ENCODE results near the gene CENPB. TPM values are rescaled to one million over a fixed set of nuclear protein-coding genes. Genes with fewer than 3 reads are reported as not detected.
"Not testable (repeated sequence)": the region's sequence is repeated elsewhere in the genome, so short reads cannot be mapped to it uniquely, and the experiment has no call there.

The CENPB gene, protein sequence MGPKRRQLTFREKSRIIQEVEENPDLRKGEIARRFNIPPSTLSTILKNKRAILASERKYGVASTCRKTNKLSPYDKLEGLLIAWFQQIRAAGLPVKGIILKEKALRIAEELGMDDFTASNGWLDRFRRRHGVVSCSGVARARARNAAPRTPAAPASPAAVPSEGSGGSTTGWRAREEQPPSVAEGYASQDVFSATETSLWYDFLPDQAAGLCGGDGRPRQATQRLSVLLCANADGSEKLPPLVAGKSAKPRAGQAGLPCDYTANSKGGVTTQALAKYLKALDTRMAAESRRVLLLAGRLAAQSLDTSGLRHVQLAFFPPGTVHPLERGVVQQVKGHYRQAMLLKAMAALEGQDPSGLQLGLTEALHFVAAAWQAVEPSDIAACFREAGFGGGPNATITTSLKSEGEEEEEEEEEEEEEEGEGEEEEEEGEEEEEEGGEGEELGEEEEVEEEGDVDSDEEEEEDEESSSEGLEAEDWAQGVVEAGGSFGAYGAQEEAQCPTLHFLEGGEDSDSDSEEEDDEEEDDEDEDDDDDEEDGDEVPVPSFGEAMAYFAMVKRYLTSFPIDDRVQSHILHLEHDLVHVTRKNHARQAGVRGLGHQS
- 10 to 100 TPM; 38.3 to 55.7 (median 43.3) TPM for polyA plus RNA-seq (ENCODE audit: insufficient read length in 4 of 4)

DNA sequence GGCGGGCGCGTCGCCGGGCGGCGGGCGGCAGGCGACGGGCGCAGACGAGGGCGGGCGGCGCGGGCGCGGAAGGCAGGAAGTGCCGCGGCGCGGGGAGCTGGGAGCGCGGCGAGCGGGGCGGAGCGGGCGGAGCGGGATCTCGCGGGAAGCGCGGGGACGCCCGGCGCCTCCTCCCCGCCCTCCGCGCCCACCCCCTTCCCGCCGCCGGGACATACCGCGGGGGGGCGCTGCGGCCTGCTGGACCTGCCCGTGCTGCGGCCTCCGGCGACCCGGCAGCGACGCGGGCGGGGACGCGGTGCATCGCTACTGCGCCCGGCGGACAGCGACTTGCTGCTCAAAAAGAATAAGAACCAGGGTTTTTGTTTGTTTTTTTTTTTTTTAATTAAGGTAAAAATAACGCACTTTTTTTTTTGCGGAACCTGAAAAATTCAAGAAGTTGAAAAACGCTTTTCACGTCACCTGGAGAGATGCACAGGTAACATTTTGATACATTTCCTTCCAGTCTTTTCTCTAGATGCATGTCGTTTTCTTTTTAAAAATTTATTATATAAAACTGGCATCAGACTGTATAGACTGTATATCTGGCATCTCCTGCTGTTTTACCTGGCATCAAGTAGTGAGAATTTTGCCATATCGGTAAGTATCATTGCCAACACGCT, at the start of gene CENPB:
TSS of gene CENPB (minus strand) at position 76 of the 659 bp plus-strand sequence. CDS start 257 bp downstream, outside the sequence.
- peak in 1 of 4 donors; percentile 79 for DNase-seq (ENCODE audit: low read depth in 4 of 4, low spot score in 2 of 4)

DNA sequence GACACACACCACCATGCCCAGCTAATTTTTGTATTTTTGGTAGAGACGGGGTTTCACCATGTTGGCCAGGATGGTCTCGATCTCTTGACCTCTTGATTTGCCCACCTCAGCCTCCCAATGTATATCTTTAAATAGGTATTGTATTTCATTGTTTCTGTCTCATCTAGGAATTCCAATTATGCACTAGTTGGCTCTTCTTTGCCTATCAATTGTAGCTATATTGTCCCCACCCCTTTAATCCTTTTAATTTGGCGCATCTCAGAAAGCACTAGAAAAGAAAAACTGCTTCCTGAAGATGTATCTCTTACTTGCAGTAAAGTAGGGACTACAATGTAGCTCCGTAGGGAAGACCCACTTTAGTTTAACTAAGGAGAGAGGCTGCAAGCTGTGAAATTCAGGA, 49.6 kb upstream of the CENPB start:
- DNase-seq (ENCODE audit: low read depth in 4 of 4, low spot score in 2 of 4) = no peak

DNA sequence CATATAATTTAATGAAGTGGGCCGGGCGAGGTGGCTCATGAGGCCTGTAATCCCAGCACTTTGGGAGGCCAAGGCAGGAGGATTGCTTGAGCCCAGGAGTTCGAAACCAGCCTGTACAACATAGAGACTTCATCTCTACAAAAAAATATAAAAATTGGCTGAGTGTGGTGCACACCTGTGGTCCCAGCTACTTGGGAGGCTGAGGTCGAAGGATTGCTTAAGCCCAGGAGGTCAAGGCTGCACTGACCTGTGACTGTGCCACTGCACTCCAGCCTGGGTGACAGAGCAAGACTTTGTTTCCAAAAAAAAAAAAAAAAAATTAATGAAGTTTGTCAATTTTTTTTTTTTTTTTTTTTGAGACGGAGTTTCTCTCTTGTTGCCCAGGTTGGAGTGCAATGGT, 43.4 kb upstream of the CENPB start:
- DNase-seq (ENCODE audit: low read depth in 4 of 4, low spot score in 2 of 4) = not testable (repeated sequence)

DNA sequence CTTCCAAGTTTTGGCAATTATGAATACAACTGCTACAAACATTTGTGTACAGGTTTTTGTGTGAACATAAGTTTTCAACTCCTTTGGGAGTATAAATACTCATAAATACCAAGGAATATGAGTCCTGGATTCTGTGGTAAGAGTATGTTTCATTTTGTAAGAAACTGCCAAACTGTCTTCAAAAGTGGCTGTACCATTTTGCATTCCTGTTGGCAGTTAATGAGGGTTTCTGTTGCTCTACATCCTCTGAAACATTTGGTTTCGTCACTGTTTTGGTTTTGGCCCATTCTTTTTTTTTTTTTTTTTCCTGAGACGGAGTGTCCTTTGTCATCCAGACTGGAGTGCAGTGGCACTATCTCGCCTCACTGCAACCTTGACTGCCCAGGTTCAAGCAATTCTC, 42.3 kb upstream of the CENPB start:
- DNase-seq (ENCODE audit: low read depth in 4 of 4, low spot score in 2 of 4) = no peak

DNA sequence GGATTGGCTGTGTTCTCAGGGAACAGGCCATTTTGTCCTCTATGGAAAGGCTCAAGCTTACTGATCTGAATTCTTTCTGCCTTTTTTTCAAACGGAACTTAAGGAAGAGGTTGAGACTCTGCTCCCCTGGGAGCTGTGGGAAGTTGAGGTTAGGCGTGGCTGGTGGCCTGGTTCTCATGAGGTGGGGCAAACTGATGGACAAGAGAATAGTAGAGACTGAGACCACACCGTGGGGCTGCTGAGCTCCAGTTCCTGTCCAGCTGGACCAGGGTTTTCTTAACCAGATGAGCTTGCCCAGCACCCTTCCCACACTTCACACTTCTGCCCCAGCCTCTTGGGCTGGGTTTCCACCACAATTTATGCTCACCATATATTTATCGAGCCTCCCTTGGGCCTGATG, 39.9 kb upstream of the CENPB start:
- no peak for DNase-seq (ENCODE audit: low read depth in 4 of 4, low spot score in 2 of 4)

DNA sequence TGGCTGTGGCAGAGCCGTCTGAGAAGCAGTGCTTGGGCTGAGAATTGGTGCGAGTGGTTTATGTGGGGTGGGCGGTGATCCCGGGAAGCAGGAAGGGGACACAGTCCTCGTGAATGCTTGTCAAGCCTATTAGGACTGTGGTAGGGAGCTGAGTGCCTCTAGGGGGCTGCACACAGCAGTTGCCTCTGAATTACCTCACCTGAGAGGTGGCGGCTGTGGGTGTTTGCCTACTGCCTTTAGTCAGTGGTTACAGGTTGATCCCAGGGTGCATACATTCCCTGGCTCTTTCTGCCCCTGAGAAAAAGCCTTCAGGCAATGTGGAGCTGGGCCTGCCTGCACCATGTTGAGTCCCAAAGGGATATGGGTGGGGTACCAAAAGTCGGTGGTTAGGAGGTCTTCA, 39.0 kb upstream of the CENPB start:
- DNase-seq (ENCODE audit: low read depth in 4 of 4, low spot score in 2 of 4) = no peak

DNA sequence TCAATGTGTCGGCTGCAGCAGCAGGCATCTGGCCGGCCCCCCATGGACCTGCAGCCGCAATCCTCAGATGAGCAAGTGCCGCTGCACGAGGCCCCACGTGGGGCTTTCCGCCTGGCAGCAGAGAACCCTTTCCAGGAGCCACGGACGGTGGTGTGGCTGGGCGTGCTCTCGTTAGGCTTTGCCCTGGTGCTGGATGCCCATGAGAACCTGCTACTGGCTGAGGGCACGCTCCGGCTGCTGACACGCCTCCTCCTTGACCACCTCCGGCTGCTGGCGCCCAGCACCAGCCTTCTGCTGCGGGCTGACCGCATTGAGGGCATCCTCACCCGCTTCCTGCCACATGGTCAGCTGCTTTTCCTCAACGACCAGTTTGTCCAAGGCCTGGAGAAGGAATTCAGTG, 37.3 kb upstream of the CENPB start:
- DNase-seq (ENCODE audit: low read depth in 4 of 4, low spot score in 2 of 4) = no peak

DNA sequence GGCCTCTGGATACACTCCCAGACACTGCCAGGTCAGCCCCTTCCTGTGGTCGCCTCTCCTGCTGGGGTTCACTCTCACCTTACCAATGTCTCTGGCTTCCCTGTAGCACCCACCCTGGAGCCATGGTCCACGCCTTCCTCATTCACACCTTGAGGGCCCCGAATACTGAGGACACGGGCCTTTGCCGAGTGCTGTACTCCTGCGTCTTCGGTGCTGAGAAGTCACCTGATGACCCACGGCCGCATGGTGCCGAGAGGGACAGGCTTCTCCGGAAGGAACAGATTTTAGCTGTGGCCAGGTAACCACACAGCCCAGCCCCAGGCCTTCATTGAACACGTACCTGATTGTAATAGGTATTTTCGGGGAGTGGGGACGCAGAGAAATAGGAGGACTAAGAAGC, 35.5 kb upstream of the CENPB start:
- no peak for DNase-seq (ENCODE audit: low read depth in 4 of 4, low spot score in 2 of 4)

DNA sequence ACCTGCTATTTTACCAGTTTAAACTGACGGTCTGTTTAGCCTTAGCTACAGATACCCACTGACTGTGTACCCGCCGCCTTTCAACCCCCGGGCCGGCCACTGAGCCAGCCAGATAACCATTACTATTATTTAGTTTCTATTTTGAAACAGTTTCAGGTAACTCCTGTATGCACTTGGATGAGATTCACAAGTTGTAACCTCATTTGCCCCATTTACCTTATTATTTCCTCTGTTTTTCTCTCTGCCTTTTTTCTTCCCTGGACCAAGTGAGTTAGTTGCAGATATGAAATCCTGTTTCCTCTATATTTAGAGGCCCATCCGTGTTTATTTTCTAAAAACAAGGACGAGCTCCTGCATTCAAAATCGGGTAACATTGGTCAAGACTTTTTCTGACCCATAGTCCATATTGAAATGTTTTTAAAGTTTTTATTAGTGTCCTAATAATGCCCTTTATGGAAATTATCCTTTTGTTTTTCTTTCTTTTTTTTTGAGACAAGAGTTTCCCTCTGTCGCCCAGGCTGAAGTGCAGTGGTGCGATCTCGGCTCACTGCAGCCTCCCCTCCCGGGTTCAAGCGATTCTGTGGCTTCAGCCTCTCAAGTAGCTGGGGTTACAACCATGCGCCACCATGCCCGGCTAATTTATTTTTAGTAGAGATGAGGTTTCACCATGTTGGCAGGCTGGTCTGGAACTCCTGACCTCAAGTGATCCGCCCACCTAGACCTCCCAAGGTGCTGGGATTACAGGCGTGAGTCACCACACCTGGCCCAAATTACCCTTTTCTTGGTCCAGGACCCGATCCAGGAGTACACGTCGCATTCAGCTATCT, 34.6 kb upstream of the CENPB start:
- no peak for DNase-seq (ENCODE audit: low read depth in 4 of 4, low spot score in 2 of 4)

DNA sequence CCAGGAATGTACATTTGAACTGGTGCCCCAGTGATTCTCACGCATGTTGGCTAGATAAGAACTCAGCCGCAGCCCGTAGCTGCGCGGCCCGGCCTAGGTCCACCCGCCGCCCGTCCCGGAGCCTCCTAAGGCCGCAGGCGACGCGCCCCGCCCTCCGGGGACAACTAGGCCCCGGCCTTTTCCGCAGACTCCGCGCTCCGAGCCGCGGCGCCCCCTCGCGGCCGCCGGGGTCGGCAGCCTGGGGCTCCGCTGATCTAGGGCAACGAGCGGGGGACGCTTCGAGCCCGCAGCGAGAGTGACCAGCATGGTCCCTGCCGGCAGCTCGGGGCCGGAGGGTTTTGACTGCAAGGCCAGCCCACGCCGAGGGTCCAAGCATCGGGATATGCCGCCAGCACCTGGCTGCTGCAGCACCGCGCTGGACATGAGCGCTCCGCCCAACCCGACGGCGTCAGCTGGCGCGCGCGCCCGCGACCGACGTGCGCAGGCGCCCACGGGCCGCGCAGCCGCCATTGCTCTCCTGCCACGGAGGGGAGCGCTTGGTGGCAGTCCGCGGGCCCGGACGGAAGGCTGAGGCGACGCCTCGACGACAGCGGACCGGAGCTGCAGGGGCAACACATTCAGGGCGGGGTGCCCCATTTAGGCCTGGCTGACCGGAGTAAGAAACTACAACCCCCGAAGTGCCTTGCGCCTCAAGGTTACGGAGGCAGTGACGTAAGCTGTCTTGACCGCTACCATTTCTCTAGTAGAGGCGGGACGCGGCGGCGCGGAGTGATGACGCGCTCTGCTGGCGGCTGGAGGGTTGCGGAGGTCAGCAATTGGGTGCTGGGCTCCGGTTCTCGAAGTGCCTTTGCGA, 33.7 kb upstream of the CENPB start, which contains the start of gene AP5S1:
TSS of gene AP5S1 (plus strand) at position 500 of the 853 bp plus-strand sequence. CDS start 1,571 bp downstream, outside the sequence.
- DNase-seq (ENCODE audit: low read depth in 4 of 4, low spot score in 2 of 4) = peak; percentile 93 to 96 (median 96)

DNA sequence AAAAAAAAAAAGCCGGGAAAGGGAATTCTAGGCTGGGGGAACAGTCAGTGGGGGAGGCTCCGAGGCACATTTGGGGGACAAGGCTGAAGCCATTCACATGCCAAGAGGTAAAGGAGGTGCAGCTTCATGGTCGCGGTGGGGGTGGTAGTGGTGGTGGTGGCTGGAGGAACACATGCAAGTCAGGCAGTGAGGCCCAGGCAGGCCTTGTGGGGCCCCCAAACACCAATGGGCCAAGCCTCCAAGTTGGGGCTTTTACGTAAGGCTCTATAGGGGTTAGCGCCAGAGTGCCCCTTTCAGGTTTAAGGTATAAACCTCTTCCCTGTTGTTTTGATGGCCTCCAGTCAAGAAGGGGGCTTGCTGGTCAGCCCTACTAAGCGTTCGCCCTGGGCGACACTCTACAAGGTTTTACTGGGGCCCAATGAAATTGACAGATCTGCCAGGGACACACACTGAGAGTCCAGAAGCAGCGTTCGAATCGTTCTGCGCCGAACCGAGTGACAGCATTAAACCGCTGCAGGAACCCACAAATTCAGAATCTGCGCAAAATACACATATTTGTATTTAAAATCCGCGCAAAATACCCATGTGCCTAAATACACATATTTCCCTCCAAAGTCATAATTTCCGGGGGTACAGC, 33.0 kb upstream of the CENPB start:
- no peak for DNase-seq (ENCODE audit: low read depth in 4 of 4, low spot score in 2 of 4)

DNA sequence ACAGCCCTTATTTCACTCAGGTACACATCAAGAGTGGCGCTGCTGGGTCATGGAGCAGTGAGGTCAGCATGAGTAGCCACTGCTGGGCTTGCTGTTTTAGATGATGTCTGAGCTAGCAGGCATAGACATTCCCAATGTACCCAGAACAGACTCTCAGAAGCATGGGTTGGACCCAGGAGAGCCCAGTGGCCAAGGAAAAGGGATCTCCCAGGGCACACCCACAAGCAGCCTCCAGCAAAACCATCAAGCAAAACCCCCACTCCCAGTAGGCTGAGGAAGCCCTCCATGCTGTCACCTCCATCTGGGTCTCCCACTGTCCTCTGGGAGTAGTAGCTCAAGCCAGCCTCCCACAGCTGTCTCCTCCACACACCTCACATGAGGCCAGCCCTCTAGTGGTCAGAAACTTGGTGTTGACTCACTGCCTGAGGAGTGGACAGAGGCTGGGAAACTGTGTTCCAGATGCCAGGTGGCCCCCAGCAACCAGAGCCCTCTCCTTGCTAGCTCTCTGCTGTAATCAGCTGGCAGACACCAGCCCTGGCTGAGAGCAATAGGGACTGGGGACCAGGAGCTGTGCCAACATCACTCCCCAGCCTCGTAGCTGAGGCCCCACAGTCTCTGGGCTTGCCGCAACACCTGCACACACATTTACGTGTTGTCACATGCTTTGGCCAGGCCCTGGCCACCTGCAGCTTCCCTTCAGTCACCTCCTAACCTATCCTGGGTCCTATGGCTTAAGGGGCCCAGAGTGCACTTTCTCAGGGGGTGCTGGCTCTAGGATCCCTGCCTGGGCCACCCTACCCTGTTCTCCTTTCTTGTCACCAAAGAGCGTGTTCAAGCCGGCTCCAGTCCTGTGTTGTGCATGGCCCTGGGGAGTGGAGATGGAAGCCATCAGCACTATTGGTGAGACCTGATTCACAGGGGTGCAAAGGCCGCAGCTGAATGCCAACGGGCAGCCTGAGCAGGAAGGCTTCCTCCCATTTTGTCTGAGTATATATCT, 31.9 kb upstream of the CENPB start:
- no peak for DNase-seq (ENCODE audit: low read depth in 4 of 4, low spot score in 2 of 4)

DNA sequence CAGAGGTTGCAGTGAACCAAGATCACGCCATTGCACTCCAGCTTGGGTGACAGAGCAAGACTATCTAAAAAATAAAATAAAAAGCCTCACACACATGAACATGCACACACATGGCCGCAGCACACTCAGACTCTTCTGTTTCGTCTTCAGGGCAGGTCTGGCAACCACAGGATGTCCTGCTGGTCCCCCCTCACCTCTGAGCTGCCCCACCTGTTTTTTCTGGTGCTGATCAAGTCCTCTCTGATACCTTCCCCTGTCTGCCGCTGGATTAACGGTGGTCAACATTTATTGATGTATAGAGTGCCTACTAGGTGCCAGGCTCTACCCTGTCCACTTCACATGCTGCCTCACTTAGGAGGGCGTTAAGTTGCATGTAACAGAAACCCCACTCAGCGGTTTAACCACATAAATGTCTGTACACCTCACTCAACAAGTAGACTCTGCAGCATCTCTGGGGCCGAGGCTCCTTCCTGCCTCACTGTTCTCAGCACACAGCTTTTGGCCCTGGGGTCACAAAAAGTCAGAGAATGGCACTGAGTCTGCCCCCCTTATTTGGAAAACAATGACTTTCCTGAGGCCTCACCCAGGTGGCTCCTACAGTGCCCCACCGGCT, 29.3 kb upstream of the CENPB start:
- no peak for DNase-seq (ENCODE audit: low read depth in 4 of 4, low spot score in 2 of 4)

DNA sequence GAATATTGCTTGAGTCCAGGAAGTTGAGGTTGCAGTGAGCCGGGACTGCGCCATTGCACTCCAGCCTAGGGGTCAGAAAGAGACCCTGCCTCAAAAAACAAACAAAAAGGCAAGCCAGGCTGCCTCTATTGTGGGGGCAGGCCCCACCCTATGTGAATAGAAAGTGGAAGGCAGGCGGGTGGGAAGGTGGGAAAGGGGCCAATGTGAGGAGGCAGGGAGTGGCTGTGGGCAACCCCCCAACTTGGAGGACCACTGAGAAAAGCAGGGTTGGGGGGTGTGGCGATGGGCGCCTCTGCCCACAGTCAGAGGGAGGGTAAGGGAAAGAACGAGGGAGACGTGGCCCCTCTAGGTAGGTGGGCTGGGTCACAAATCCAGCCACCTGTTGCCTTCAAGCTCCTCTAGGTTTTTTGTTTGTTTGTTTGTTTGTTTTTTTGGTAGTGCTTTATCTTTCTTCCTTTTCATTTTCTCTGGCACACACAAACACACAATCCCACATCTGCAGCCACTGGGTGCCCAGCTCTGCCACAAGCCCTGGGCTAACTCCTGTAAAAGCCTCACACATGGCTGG, 28.5 kb upstream of the CENPB start:
- DNase-seq (ENCODE audit: low read depth in 4 of 4, low spot score in 2 of 4) = no peak

DNA sequence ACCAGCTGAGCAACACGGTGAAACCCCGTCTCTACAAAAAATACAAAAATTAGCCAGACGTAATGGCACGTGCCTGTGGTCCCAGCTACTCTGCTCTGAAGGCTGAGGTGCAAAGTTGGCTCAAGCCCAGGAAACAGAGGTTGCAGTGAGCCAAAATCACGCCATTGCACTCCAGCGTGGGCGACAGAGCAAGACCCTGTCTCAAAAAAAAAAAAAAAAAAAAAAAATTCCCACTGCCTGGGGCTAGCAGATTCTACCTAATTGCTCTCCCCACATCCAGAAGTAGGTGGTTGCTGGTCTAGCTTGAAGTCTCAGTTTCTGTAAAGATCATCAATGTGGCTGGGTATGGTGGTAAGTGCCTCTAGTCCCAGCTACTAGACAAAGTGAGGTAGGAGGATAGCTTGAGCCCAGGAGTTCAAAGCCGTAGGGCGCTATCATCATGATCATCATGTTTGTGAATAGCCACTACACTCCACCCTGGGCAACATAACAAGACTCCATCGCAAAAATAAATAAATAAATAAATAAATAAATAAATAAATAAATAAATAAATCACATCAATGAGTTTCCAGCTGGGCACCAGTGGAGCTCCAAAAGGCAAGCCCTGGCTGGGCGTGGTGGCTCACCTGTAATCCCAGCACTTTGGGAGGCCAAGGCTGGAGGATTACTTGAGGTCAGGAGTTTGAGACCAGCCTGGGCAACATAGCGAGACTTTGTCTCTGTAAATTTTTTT, 27.5 kb upstream of the CENPB start:
- DNase-seq (ENCODE audit: low read depth in 4 of 4, low spot score in 2 of 4) = no peak

DNA sequence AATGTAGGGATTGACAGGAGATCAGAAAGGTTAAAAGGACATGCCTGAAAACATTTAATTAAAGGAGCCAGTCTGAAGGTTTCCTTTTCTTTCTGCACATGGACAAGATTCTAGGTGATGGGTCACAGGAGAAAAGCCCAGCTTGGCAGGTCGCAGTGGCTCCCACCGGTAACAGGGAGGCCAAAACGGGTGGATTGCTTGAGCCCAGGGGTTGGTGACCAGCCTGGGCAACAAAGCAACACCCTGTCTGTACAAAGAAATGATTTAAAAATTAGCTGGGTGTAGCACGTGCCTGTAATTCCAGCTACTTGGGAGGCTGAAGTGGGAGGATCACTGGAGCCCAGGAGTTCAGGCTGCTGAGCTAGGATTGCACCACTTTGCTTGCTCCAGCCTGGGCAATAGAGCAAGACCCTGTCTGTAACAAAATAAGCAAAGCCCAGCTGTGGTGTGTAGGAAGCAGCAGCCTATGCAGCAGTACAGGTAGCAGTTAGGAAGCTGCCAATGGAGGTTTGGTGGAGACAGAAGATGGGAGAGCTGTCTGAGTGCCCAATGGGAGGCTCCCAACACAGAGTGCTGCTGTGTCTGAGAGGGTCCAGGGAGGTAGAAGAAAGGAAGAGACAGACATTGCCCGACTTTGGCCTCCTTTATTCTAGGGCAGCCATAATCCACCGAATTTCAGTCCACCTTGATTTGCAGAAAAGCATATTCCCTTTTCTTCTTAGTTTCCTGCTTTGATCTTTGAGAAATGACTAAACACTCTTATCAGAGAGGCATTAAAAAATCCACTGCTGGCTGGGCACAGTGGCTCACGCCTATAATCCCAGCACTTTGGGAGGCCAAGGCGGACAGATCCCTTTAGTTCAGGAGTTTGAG, 26.7 kb upstream of the CENPB start:
- no peak for DNase-seq (ENCODE audit: low read depth in 4 of 4, low spot score in 2 of 4)
